Erythroblast (primary cell): ENCODE measurements around the gene TMEM80.

Experiments used
- GATA1 ChIP-seq: IDR thresholded peaks from 2 replicates; pipeline ENCODE4 v1.6.1; 2011; ENCODE audit warnings: low read depth, mild to moderate bottlenecking, control low read depth, low read length, moderate library complexity
- POLR2A ChIP-seq: IDR thresholded peaks from 2 replicates; pipeline ENCODE4 v1.6.1; 2011; ENCODE audit warnings: mild to moderate bottlenecking, low read length

- TF ChIP-seq POLR2A (no peak), GATA1 (no peak)
These were observed 30.1 kb downstream of the TMEM80 start for GRCh38 chr11:725624-726202.
